C4-2B (cell line): ENCODE data around the gene GNAZ.

Experiments used
- H3K27ac ChIP-seq: fragments of 450-650 bp; 2 replicates; pipeline ENCODE4 v1.5.1; 2017
- CTCF ChIP-seq: fragments of 450-650 bp; conservative IDR thresholded peaks from 2 replicates; pipeline ENCODE4 v1.5.1; 2017; ENCODE audit warnings: mild to moderate bottlenecking
- ZFX ChIP-seq: fragments of 450-650 bp; IDR thresholded peaks from 2 replicates; pipeline ENCODE4 v1.6.1; 2017

The GNAZ gene

GRCh38 chr22:23109441-23109978 is 39.2 kb downstream of the GNAZ start:
- TF ChIP-seq ZFX (no peak), CTCF (no peak)
- no peak overlapping the region for H3K27ac ChIP-seq

GRCh38 chr22:23110190-23110921 is 40.0 kb downstream of the GNAZ start:
- no peak overlapping the region for H3K27ac ChIP-seq
- no peak for TF ChIP-seq CTCF
- no peak for TF ChIP-seq ZFX

GRCh38 chr22:23110922-23111527 is 40.7 kb downstream of the GNAZ start:
- no peak for TF ChIP-seq ZFX
- no peak for TF ChIP-seq CTCF
- no peak overlapping the region for H3K27ac ChIP-seq

DNA sequence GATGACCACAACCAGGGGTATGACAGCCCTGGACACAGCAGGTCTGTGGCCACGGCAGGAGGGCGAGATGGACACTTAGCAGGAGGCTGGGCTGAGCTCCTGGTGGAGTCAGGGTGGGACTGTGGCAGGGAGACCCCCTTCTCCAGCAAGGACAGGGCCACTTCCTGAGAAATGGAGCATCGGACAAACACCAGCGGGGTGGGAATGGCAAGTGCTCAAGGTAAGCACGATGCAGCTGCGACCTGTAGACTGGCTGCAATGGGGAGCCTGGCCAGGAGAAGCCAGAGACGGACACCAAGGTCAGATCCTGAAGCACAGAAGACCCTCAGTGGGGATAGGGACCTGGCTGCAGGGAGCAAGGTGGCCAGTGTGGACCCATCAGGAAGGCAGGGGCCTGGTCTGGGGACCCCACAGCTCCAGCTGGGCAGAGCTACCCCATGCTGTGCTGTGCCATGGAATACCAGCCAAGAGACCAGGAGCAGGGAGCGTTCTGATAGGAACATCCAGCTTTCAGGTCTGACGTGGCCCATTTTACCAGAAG is 42.2 kb downstream of the GNAZ start:
- no peak overlapping the region for H3K27ac ChIP-seq
- TF ChIP-seq ZFX = no peak
- no peak for TF ChIP-seq CTCF

GRCh38 chr22:23113067-23113846 is 42.9 kb downstream of the GNAZ start:
- TF ChIP-seq ZFX (no peak), CTCF (no peak)
- H3K27ac ChIP-seq = no peak overlapping the region

DNA sequence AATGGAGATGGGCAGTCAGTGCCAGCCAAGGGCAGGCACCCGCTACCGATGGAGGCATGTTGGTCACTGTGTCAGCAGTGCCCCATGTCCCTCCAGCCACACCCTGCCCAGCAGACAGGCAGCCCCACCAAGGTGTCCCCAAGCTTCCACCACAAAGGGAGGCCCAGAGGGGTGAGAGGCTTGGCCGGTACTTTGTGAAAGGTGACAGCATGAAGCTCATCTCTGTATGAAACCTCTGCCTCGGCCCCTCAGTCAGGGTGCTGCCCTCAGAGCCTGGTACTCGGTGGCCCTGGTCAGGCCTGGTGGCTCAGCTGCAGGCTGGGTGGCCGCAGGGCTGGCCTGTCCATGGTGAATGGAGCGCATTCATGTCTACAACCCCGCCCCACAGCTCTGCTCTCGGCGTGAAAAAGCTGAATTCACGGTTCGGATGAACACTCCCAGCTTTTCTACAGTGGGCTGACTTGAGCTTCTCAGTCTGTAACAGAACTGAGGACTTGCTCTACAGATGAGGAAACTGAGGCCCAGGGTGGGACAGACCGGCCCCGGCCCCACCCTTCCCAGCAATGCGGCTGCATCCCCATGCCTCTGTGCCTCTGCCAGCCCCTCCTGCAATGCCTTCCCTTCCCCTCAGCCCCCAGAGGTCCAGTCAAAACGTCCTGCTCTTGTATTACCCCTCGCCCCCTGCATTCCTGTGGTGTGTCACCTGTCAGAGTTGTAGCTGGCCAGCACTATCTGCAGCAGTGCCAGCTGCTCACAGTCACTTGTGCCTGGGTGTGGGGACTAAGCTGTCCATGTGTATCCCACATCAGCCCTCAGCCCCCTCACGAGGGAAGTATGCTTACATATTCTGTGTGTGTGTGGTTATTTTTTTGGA is 43.8 kb downstream of the GNAZ start:
- TF ChIP-seq CTCF (no peak), ZFX (no peak)
- H3K27ac ChIP-seq = no peak overlapping the region
